Measurements from ENCODE around the gene S100B. TPM values are rescaled to one million over a fixed set of nuclear protein-coding genes. Genes with fewer than 3 reads are reported as not detected.

The S100B gene
- total RNA-seq, 1 experiment from 2014 or later, result not detected

GRCh38 chr21:46625759-46626158 lies 20.9 kb upstream of the S100B start:
- TF ChIP-seq SP1 (IDR thresholded peaks at IDR 0.05; ENCODE audit: low read depth) (no peak), SIN3A (IDR thresholded peaks at IDR 0.05; ENCODE audit: low read depth) (no peak), YY1 (IDR thresholded peaks at IDR 0.05; ENCODE audit: extremely low read depth, insufficient replicate concordance, low read depth, low read length) (no peak), EGR1 (IDR thresholded peaks at IDR 0.05; ENCODE audit: low read depth) (no peak), MAX (IDR thresholded peaks at IDR 0.05) (no peak), RAD21 (IDR thresholded peaks at IDR 0.05; ENCODE audit: low read depth) (no peak), ATF3 (IDR thresholded peaks at IDR 0.05) (no peak), ZBTB33 (IDR thresholded peaks at IDR 0.05; ENCODE audit: extremely low read depth, insufficient replicate concordance, low read length) (no peak), POLR2A (IDR thresholded peaks at IDR 0.05; ENCODE audit: borderline replicate concordance, extremely low read depth, insufficient read depth, insufficient read length) (no peak)
- no TSS peak for BruUV-seq (replicated peaks)
- DNase-seq (ENCODE audit: low read depth, low spot score) (no peak), ATAC-seq (no peak)
- Histone ChIP-seq H3K9me3 (ENCODE audit: control insufficient read depth in 1 of 2, insufficient read depth in 1 of 2, low read depth in 1 of 2, low read length in 2 of 2) (peaks cover 0 to 6% of the 10 kb centered on the region in 2 experiments; a peak in 2 of 4 replicates), H2AFZ (ENCODE audit: low read depth, low read length, poor library complexity, severe bottlenecking) (no peak overlapping the region), H3K9me2 (ENCODE audit: insufficient read depth) (no peaks in the 10 kb centered on the region), H3K4me3 (replicated peaks in 1 of 2; ENCODE audit: low read depth in 1 of 2, low read length in 2 of 2) (no peak overlapping the region), H3K27ac (ENCODE audit: low read depth, low read length) (no peak overlapping the region), H3K4me2 (ENCODE audit: low read length) (no peak overlapping the region), H4K20me1 (ENCODE audit: insufficient read depth) (no peaks in the 10 kb centered on the region), H3K9ac (ENCODE audit: low read length) (no peak overlapping the region), H3K36me3 (ENCODE audit: control insufficient read depth in 1 of 2, insufficient read depth in 2 of 2, low read length in 2 of 2) (no peaks in the 10 kb centered on the region), H3K4me1 (ENCODE audit: control insufficient read depth in 1 of 2, insufficient read depth in 2 of 2, low read length in 2 of 2) (no peaks in the 10 kb centered on the region), H3K79me2 (ENCODE audit: insufficient read depth, low read length) (no peaks in the 10 kb centered on the region), H3K27me3 (ENCODE audit: insufficient read depth, low read length) (no peaks in the 10 kb centered on the region)
- RAD21 ChIA-PET (ENCODE audit: low non-redundant PET in 1 of 2, low total read pairs in 2 of 2, uncharacterized antibody in 2 of 2, unreplicated experiment in 2 of 2), result no interaction called here
- CTCF ChIA-PET, result no interaction called here
- POLR2A ChIA-PET, result no interaction called here
- intact Hi-C loops (cut with micrococcal nuclease), result no loop called here
